Bronchial epithelial cell (primary cell): Measurements from ENCODE around the gene GEMIN7. TPM values are rescaled to one million over a fixed set of nuclear protein-coding genes. Genes with fewer than 3 reads are reported as not detected.
A peak's percentile ranks its signal among the peaks of the same experiment; 100 is the strongest.

ENCODE experiments used
- DNase-seq: peaks from one replicate; pipeline ENCODE4 v3.0.0-alpha.2; 2010; ENCODE audit warnings: low read depth
- FAIRE-seq: peaks from 2 replicates; lab custom pipeline; 2011; peaks lifted over from hg19 to GRCh38; lab: Jason Lieb, UNC
- H3K27me3 ChIP-seq: 2 replicates; pipeline ENCODE4 v1.5.1; 2011; ENCODE audit warnings: low read length; ENCODE audit not compliant: control insufficient read depth, insufficient read depth
- H3K36me3 ChIP-seq: 2 replicates; pipeline ENCODE4 v1.5.1; 2011; ENCODE audit warnings: low read length; ENCODE audit not compliant: control insufficient read depth, insufficient read depth
- H3K4me3 ChIP-seq: 2 replicates; pipeline ENCODE4 v1.5.1; 2011; ENCODE audit warnings: mild to moderate bottlenecking, low read depth, low read length, control low read depth
- CTCF ChIP-seq: IDR thresholded peaks from 2 replicates; pipeline ENCODE4 v1.5.1; 2011; ENCODE audit warnings: mild to moderate bottlenecking, moderate library complexity, low read length, control low read depth, inconsistent platforms; ENCODE audit not compliant: insufficient read depth, severe bottlenecking
- total RNA-seq: library from RNA; depleted of rRNA; stranded (reverse); fragments of >200 nt; gene quantifications from 2 replicates; pipeline ENCODE4 v1.2.1, GENCODE V29; 2014

GEMIN7 gene
- total RNA-seq, 1 donor from 2014 or later = 23.2 TPM

- Histone ChIP-seq H3K36me3 (peaks cover 5% of the 10 kb centered on the region), H3K4me3 (peak overlapping the region; percentile 84), H3K27me3 (no peaks in the 10 kb centered on the region)
- no peak for FAIRE-seq
- DNase-seq = no peak
- TF ChIP-seq CTCF = no peak
Observed at GRCh38 chr19:45076851-45077730, 2.0 kb upstream of the GEMIN7 start.

- no peak for DNase-seq
Observed at GRCh38 chr19:45078390-45079062, 534 bp upstream of the GEMIN7 start.

GRCh38 chr19:45079911-45080370 lies 881 bp downstream of the GEMIN7 start:
- DNase-seq (no peak), FAIRE-seq (no peak)
- Histone ChIP-seq H3K4me3 (peak overlapping the region; percentile 70), H3K36me3 (peaks cover 8% of the 10 kb centered on the region), H3K27me3 (no peaks in the 10 kb centered on the region)
- TF ChIP-seq CTCF = no peak

More at GRCh38 chr19:45078390-45079062, 534 bp upstream of the GEMIN7 start:
- no peak for FAIRE-seq
- no peaks in the 10 kb centered on the region for H3K27me3 ChIP-seq
- no peak for TF ChIP-seq CTCF
- H3K4me3 ChIP-seq = peak overlapping the region; percentile 70
- H3K36me3 ChIP-seq = peaks cover 8% of the 10 kb centered on the region

- DNase-seq (no peak), FAIRE-seq (no peak)
- Histone ChIP-seq H3K36me3 (peaks cover 8% of the 10 kb centered on the region), H3K27me3 (no peaks in the 10 kb centered on the region), H3K4me3 (no peak overlapping the region)
- no peak for TF ChIP-seq CTCF
Observed at GRCh38 chr19:45082170-45082569, 3.1 kb downstream of the GEMIN7 start.

GRCh38 chr19:45086480-45086879 lies 7.4 kb downstream of the GEMIN7 start:
- peaks cover 21% of the 10 kb centered on the region for H3K36me3 ChIP-seq
- H3K27me3 ChIP-seq = no peaks in the 10 kb centered on the region
- H3K4me3 ChIP-seq = no peak overlapping the region
- no peak for FAIRE-seq
- no peak for DNase-seq
- TF ChIP-seq CTCF = no peak
